Trophoblast cell (in vitro differentiated cells and primary cell): ENCODE data around the gene IFNAR1.
"Not testable (repeated sequence)": the region's sequence is repeated elsewhere in the genome, so short reads cannot be mapped to it uniquely, and the experiment has no call there.

ENCODE experiments used
- DNase-seq, 2 donors: peaks; one replicate each; pipeline ENCODE4 v3.0.0-alpha.2; 2016
- H2AFZ ChIP-seq: 2 replicates; pipeline ENCODE4 v1.6.1; 2013; ENCODE audit warnings: low read length, moderate library complexity, mild to moderate bottlenecking; ENCODE audit not compliant: insufficient read depth, poor library complexity
- H2AK5ac ChIP-seq: 2 replicates; pipeline ENCODE4 v1.6.1; 2013; ENCODE audit warnings: mild to moderate bottlenecking, low read length
- H2BK120ac ChIP-seq: 2 replicates; pipeline ENCODE4 v1.6.1; 2013; ENCODE audit warnings: low read length, mild to moderate bottlenecking, moderate library complexity; ENCODE audit not compliant: insufficient read depth, poor library complexity
- H2BK12ac ChIP-seq: 2 replicates; pipeline ENCODE4 v1.6.1; 2013; ENCODE audit warnings: mild to moderate bottlenecking, low read length, moderate library complexity
- H2BK5ac ChIP-seq: 2 replicates; pipeline ENCODE4 v1.6.1; 2013; ENCODE audit warnings: low read length, low read depth, moderate library complexity, mild to moderate bottlenecking; ENCODE audit not compliant: poor library complexity
- H3K14ac ChIP-seq: 2 replicates; pipeline ENCODE4 v1.6.1; 2013; ENCODE audit warnings: mild to moderate bottlenecking, low read length
- H3K18ac ChIP-seq: 2 replicates; pipeline ENCODE4 v1.6.1; 2013; ENCODE audit warnings: mild to moderate bottlenecking, low read length
- H3K23ac ChIP-seq: 2 replicates; pipeline ENCODE4 v1.6.1; 2013; ENCODE audit warnings: low read length
- H3K27ac ChIP-seq: 2 replicates; pipeline ENCODE4 v1.5.1; 2013; ENCODE audit warnings: low read depth, mild to moderate bottlenecking, inconsistent platforms, low read length, moderate library complexity
- H3K27me3 ChIP-seq: 2 replicates; pipeline ENCODE4 v1.6.1; 2013; ENCODE audit warnings: inconsistent platforms, mild to moderate bottlenecking, low read length, moderate library complexity; ENCODE audit not compliant: insufficient read depth
- H3K36me3 ChIP-seq, 2 experiments: 1 replicate in 1 of 2; 2 replicates in 1 of 2; pipeline ENCODE4 v1.6.1; 2013; ENCODE audit warnings: low read length in 2 of 2, mild to moderate bottlenecking in 2 of 2, moderate library complexity in 1 of 2; ENCODE audit not compliant: insufficient read depth in 2 of 2, control insufficient read depth in 1 of 2
- H3K4ac ChIP-seq: 2 replicates; pipeline ENCODE4 v1.6.1; 2013; ENCODE audit warnings: low read depth, mild to moderate bottlenecking, low read length, moderate library complexity
- H3K4me1 ChIP-seq, 2 experiments: 1 replicate in 1 of 2; 2 replicates in 1 of 2; pipeline ENCODE4 v1.6.1; 2013; ENCODE audit warnings: low read length in 2 of 2, mild to moderate bottlenecking in 2 of 2, moderate library complexity in 1 of 2; ENCODE audit not compliant: insufficient read depth in 2 of 2, control insufficient read depth in 1 of 2
- H3K4me2 ChIP-seq: 2 replicates; pipeline ENCODE4 v1.6.1; 2013; ENCODE audit warnings: inconsistent platforms, mild to moderate bottlenecking, low read length, moderate library complexity
- H3K4me3 ChIP-seq: 2 replicates; pipeline ENCODE4 v1.5.1; 2013; ENCODE audit warnings: mild to moderate bottlenecking, low read depth, low read length, inconsistent platforms
- H3K79me1 ChIP-seq: one replicate; pipeline ENCODE4 v1.6.1; 2013; ENCODE audit warnings: low read length
- H3K79me2 ChIP-seq: 2 replicates; pipeline ENCODE4 v1.6.1; 2013; ENCODE audit warnings: low read length, mild to moderate bottlenecking; ENCODE audit not compliant: control insufficient read depth, insufficient read depth, poor library complexity
- H3K9ac ChIP-seq: 2 replicates; pipeline ENCODE4 v1.6.1; 2013; ENCODE audit warnings: mild to moderate bottlenecking, low read length
- H3K9me3 ChIP-seq: 2 replicates; pipeline ENCODE4 v1.6.1; 2013; ENCODE audit warnings: low read depth, mild to moderate bottlenecking, control low read depth, inconsistent platforms, low read length; ENCODE audit not compliant: insufficient read depth
- H4K12ac ChIP-seq: 2 replicates; pipeline ENCODE4 v1.6.1; 2013; ENCODE audit warnings: low read depth, mild to moderate bottlenecking, low read length, moderate library complexity
- H4K8ac ChIP-seq: 2 replicates; pipeline ENCODE4 v1.6.1; 2013; ENCODE audit warnings: low read depth, mild to moderate bottlenecking, low read length, moderate library complexity
- H4K91ac ChIP-seq: one replicate; pipeline ENCODE4 v1.6.1; 2013; ENCODE audit warnings: low read depth, mild to moderate bottlenecking, low read length, moderate library complexity
- WGBS: extraction: QIAGEN DNeasy Blood & Tissue Kit; methylation state at CpG from one replicate; pipeline ENCODE4 v1.1.7; 2013; ENCODE audit warnings: missing lambda C conversion rate; ENCODE audit not compliant: insufficient read length, insufficient coverage; ENCODE audit errors: extremely low coverage; 5-methylcytosine and 5-hydroxymethylcytosine counted together

IFNAR1 gene

DNA sequence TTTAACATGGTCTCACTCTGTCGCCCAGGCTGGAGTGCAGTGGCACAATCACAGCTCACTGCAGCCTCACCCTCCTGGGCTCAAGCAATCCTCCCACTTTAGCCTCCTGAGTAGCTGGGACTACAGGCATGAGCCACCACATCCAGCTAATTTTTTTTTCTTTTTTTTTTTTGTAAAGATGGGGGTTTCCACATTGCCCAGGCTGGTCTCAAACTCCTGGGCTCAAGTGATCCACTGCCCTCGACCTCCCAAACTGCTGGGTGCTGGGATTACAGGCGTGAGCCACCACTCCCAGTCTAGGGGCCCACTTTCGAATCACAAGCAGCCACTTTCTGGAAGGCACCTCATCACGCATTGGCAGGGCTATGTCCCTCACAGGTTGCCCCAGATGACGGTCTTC is 56.6 kb downstream of the IFNAR1 start:
- not testable (repeated sequence) for H2BK5ac ChIP-seq, H4K12ac ChIP-seq, H3K23ac ChIP-seq, H3K36me3 ChIP-seq, H3K79me1 ChIP-seq, H3K27ac ChIP-seq, H3K4me3 ChIP-seq, H2AFZ ChIP-seq, H3K4ac ChIP-seq, H3K27me3 ChIP-seq, H3K79me2 ChIP-seq, H3K4me2 ChIP-seq, H2BK120ac ChIP-seq, H4K8ac ChIP-seq, H3K9ac ChIP-seq, DNase-seq, H3K9me3 ChIP-seq, H3K18ac ChIP-seq, H4K91ac ChIP-seq
- Histone ChIP-seq H2AK5ac (peak overlapping the region; percentile 12), H2BK12ac (peak overlapping the region; percentile 6), H3K4me1 (peaks cover 16 to 22% of the 10 kb centered on the region in 2 experiments), H3K14ac (peak overlapping the region; percentile 3)
- WGBS, result no CpG with 5 or more reads among the region's 6 CpGs

DNA sequence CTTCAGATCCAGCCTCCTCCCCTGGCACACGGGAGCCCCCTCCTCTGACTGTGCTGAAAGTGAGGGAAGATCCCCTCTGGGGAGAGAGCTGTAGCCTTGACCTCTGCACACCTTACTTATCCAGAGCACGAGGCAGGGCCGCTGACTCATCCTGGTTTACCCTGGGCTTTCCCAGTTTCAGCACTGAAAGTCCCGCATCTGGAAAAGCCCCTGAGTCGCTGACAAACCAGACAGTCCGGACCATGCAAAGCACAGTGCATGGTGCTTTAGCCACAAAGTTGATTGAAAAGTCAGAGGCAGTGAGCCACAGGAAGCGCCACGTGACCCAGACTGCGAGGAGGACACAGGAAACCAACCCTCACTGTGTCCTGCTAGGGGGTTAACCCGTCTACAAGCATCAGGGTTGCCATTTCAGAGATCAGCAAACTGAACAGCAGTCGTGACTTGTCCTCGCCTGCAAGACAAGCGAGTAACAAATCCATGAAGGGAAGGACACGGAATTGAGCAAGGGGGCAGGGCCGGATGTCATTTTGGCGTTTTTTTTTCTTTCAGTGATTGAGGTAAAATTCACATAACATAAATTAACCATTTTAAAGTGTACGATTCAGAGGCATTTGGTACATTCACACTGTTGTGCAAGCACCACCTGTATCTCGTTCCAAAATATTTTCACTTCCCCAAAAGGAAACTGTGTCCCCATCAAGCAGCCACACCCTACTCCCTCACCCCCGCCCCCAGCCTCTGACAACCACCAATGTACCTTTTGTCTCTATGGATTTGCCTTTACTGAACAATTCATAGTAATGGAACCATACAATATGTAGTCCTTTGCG is 58.5 kb downstream of the IFNAR1 start:
- H2BK120ac ChIP-seq, result no peak overlapping the region
- H3K14ac ChIP-seq, result no peak overlapping the region
- H3K27ac ChIP-seq, result peak overlapping the region; percentile 14
- no peak overlapping the region for H4K8ac ChIP-seq
- no peak overlapping the region for H2BK5ac ChIP-seq
- H4K12ac ChIP-seq, result no peak overlapping the region
- H3K27me3 ChIP-seq, result no peaks in the 10 kb centered on the region
- no peak overlapping the region for H3K4me3 ChIP-seq
- H2BK12ac ChIP-seq, result no peak overlapping the region
- no peak overlapping the region for H4K91ac ChIP-seq
- H3K36me3 ChIP-seq, result no peaks in the 10 kb centered on the region
- peak overlapping the region; percentile 3 for H3K4me2 ChIP-seq
- H3K23ac ChIP-seq, result no peak overlapping the region
- H3K18ac ChIP-seq, result no peak overlapping the region
- no peaks in the 10 kb centered on the region for H3K9me3 ChIP-seq
- H3K4ac ChIP-seq, result no peak overlapping the region
- no peak overlapping the region for H2AK5ac ChIP-seq
- no peaks in the 10 kb centered on the region for H3K79me2 ChIP-seq
- no CpG with 5 or more reads among the region's 20 CpGs for WGBS
- DNase-seq, result peak; percentile 99 to 100
- H2AFZ ChIP-seq, result no peak overlapping the region
- H3K79me1 ChIP-seq, result no peaks in the 10 kb centered on the region
- no peak overlapping the region for H3K9ac ChIP-seq
- peaks cover 12 to 22% of the 10 kb centered on the region in 2 experiments for H3K4me1 ChIP-seq

- no peak overlapping the region for H3K14ac ChIP-seq
- no peak overlapping the region for H4K91ac ChIP-seq
- peak overlapping the region; percentile 36 for H3K9ac ChIP-seq
- H3K4me1 ChIP-seq, result peaks cover 12 to 21% of the 10 kb centered on the region in 2 experiments
- no peak overlapping the region for H3K4ac ChIP-seq
- H4K12ac ChIP-seq, result no peak overlapping the region
- no peak overlapping the region for H2BK5ac ChIP-seq
- no peak overlapping the region for H3K4me3 ChIP-seq
- H3K23ac ChIP-seq, result no peak overlapping the region
- WGBS, result no CpG with 5 or more reads among the region's 17 CpGs
- H3K27me3 ChIP-seq, result no peaks in the 10 kb centered on the region
- H3K79me2 ChIP-seq, result no peaks in the 10 kb centered on the region
- H2BK12ac ChIP-seq, result no peak overlapping the region
- no peak overlapping the region for H3K18ac ChIP-seq
- H3K4me2 ChIP-seq, result no peak overlapping the region
- H4K8ac ChIP-seq, result no peak overlapping the region
- H3K36me3 ChIP-seq, result no peaks in the 10 kb centered on the region
- no peak for DNase-seq
- H2BK120ac ChIP-seq, result no peak overlapping the region
- no peak overlapping the region for H3K27ac ChIP-seq
- H3K9me3 ChIP-seq, result no peaks in the 10 kb centered on the region
- H2AK5ac ChIP-seq, result no peak overlapping the region
- no peaks in the 10 kb centered on the region for H3K79me1 ChIP-seq
- H2AFZ ChIP-seq, result no peak overlapping the region
Observed at GRCh38 chr21:33384841-33385331, 60.1 kb downstream of the IFNAR1 start.

- Histone ChIP-seq H3K18ac (no peak overlapping the region), H4K12ac (no peak overlapping the region), H3K79me2 (no peaks in the 10 kb centered on the region), H3K14ac (no peak overlapping the region), H3K4me3 (no peak overlapping the region), H2BK12ac (no peak overlapping the region), H3K4ac (no peak overlapping the region), H3K23ac (no peak overlapping the region), H3K79me1 (no peaks in the 10 kb centered on the region), H3K9ac (no peak overlapping the region), H2BK5ac (no peak overlapping the region), H3K9me3 (no peaks in the 10 kb centered on the region), H2AFZ (no peak overlapping the region), H3K27me3 (no peaks in the 10 kb centered on the region), H4K8ac (no peak overlapping the region), H4K91ac (no peak overlapping the region), H3K4me1 (peaks cover 8 to 13% of the 10 kb centered on the region in 2 experiments), H3K36me3 (no peaks in the 10 kb centered on the region), H2AK5ac (no peak overlapping the region), H2BK120ac (no peak overlapping the region), H3K4me2 (no peak overlapping the region), H3K27ac (no peak overlapping the region)
- no CpG with 5 or more reads among the region's 6 CpGs for WGBS
- peak in 1 of 2 donors; percentile 25 for DNase-seq
Observed at GRCh38 chr21:33386222-33386784, 61.5 kb downstream of the IFNAR1 start.
